Measurements from ENCODE around the gene DPEP3. TPM values are rescaled to one million over a fixed set of nuclear protein-coding genes. Genes with fewer than 3 reads are reported as not detected.

Gene DPEP3, protein sequence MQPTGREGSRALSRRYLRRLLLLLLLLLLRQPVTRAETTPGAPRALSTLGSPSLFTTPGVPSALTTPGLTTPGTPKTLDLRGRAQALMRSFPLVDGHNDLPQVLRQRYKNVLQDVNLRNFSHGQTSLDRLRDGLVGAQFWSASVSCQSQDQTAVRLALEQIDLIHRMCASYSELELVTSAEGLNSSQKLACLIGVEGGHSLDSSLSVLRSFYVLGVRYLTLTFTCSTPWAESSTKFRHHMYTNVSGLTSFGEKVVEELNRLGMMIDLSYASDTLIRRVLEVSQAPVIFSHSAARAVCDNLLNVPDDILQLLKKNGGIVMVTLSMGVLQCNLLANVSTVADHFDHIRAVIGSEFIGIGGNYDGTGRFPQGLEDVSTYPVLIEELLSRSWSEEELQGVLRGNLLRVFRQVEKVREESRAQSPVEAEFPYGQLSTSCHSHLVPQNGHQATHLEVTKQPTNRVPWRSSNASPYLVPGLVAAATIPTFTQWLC
- total RNA-seq, result 0.14 TPM
- polyA plus RNA-seq, result 0.23 TPM
- long read RNA-seq, donor 1, result 0 reads
- long read RNA-seq, donor 2, result 0 reads
- long read RNA-seq, donor 3, result 0 reads
- long read RNA-seq, donor 4, result 0 reads
- long read RNA-seq, donor 5, result 0 reads
- long read RNA-seq, donor 6, result 0 reads
- long read RNA-seq, donor 7, result 0 reads
- long read RNA-seq, donor 8, result 0 reads
- long read RNA-seq, donor 9, result 0 reads
- long read RNA-seq, donor 10, result 0 reads

DNA sequence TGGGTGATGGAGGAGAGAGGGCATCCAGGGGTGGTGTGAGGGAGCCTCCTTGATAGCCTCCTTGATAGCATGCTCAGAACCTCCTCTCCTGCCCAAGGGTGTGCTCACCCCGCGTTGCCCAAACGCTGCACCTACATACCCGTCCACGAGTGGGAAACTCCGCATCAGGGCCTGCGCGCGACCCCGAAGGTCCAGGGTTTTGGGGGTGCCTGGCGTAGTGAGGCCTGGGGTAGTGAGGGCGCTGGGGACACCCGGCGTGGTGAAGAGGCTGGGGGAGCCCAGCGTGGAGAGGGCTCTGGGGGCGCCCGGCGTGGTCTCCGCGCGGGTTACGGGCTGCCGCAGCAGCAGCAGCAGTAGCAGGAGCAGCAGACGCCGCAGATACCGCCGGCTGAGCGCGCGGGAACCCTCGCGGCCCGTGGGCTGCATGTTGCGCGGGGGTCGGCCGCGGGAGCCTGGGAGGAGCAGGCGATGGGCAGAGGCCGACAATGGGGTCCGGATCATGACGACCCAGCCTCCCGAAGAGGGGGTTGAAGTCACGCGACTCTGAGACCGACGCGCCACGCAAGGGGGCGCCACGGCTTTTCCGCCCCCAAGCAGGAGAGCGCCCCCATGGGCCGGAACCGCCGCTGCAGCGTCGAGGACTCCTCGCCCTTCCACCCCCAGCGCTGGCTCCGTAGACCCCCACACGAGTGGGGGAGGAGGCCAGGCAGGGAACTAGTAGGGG, at the start of gene DPEP3:
DPEP3 (minus strand) TSS at position 545 of the 724 bp plus-strand sequence; CDS start at position 426, 119 bp downstream.
- peaks cover 0 to 4% of the 10 kb centered on the region in 2 donors for H3K9me3 ChIP-seq (ENCODE audit: control insufficient read depth in 2 of 2, insufficient read depth in 1 of 2, low read length in 1 of 2)
- no peaks in the 10 kb centered on the region for H3K36me3 ChIP-seq (ENCODE audit: control insufficient read depth in 2 of 2, insufficient read depth in 2 of 2, low read length in 1 of 2)
- H3K27me3 ChIP-seq (ENCODE audit: control insufficient read depth in 2 of 2, insufficient read depth in 1 of 2, low read length in 1 of 2), result peaks cover 0 to 17% of the 10 kb centered on the region in 2 donors
- no peak within 1 kb of the TSS for H3K27ac ChIP-seq (ENCODE audit: low read depth in 1 of 2, low read length in 1 of 2)
- 75% methylated on average over 62 of the region's 62 CpGs for WGBS
- H3K4me1 ChIP-seq (ENCODE audit: control insufficient read depth in 2 of 2, insufficient read depth in 2 of 2, low read length in 2 of 2), result peaks cover 7 to 24% of the 10 kb centered on the region in 2 donors
- peak in 1 of 9 donors; percentile 28 for DNase-seq (ENCODE audit: low read depth in 6 of 9, low spot score in 9 of 9)
- H3K4me3 ChIP-seq (ENCODE audit: low read length in 2 of 2), result no peak within 1 kb of the TSS

DNA sequence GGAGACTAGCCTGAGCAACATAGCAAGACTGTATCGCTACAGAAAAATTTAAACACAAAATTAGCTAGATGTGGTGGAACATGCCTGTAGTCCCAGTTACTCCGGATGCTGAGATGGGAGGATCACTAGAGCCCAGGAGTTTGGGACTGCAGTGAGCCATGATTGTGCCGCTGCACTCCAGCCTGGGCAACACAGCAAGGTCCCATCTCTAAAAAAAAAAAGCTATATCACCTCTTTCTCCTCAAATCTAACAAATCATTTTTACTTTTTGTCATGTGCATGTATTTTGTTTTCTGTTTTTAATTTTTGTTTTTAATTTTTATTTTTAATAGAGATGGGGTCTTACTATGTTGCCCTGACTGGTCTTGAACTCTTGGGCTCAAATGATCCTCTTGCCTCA, 48.7 kb upstream of the DPEP3 start:
- no peaks in the 10 kb centered on the region for H3K9me3 ChIP-seq (ENCODE audit: control insufficient read depth in 2 of 2, insufficient read depth in 1 of 2, low read length in 1 of 2)
- DNase-seq (ENCODE audit: low read depth in 6 of 9, low spot score in 9 of 9), result no peak
- H3K27ac ChIP-seq (ENCODE audit: low read depth in 1 of 2, low read length in 1 of 2), result no peak overlapping the region
- H3K4me3 ChIP-seq (ENCODE audit: low read length in 2 of 2), result no peak overlapping the region
- peaks cover 19 to 37% of the 10 kb centered on the region in 2 donors for H3K36me3 ChIP-seq (ENCODE audit: control insufficient read depth in 2 of 2, insufficient read depth in 2 of 2, low read length in 1 of 2)
- H3K27me3 ChIP-seq (ENCODE audit: control insufficient read depth in 2 of 2, insufficient read depth in 1 of 2, low read length in 1 of 2), result no peaks in the 10 kb centered on the region
- peaks cover 2 to 7% of the 10 kb centered on the region in 2 donors for H3K4me1 ChIP-seq (ENCODE audit: control insufficient read depth in 2 of 2, insufficient read depth in 2 of 2, low read length in 2 of 2)
- WGBS, result over 99% methylated on average over 3 of the region's 3 CpGs

DNA sequence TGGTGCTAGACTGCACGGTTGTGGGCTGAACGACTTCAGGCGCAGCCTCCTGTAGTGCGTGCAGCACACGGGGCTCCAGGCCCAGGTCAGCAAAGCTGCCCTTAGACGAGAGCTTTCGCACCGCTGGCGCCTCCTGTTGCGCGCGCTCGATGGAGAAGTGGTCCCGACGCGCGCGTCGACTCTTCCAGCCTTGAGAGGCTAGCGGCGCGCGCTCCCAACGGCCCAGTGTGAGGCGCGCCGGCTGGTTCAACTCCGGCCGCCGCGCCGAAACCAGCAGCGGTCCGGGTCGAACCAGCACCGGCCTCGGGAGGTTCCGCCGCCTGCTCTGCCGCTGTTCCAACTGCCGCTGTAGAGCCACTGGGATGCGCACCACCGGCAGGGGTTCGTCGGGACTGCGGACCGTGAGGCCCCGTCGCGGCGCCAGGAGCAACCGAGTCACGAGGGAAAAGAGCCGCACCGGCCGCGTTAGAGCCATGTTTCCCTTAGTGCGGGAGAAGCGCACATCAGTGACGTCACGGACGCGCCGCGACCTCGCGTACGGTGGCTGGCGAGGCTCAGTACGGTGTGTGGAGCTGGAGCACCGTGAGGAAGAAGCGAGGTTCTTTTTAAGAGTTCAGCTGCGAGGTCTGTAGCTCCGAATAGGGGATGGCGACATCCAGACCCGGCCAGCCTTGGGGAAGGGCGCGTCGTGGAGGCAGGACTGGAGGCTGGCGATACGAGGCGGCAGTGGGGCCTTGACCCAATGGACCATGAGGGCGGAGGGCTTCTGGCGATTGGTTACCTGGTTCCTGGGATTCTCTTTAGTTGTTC, 42.6 kb upstream of the DPEP3 start, which contains the start of the genes DDX28 and DUS2:
DDX28 (minus strand) TSS at position 505 of the 810 bp plus-strand sequence; CDS start at position 475, 30 bp downstream.
DUS2 (plus strand) TSS at position 557 of the 810 bp plus-strand sequence. CDS start 14,740 bp downstream, outside the sequence.
- peak; percentile 88 to 97 (median 93) for DNase-seq (ENCODE audit: low read depth in 6 of 9, low spot score in 9 of 9)
- H3K9me3 ChIP-seq (ENCODE audit: control insufficient read depth in 2 of 2, insufficient read depth in 1 of 2, low read length in 1 of 2), result no peaks in the 10 kb centered on the region
- H3K4me3 ChIP-seq (ENCODE audit: low read length in 2 of 2), result peak within 1 kb of the TSS; percentile 79 to 99
- H3K4me1 ChIP-seq (ENCODE audit: control insufficient read depth in 2 of 2, insufficient read depth in 2 of 2, low read length in 2 of 2), result peaks cover 9 to 27% of the 10 kb centered on the region in 2 donors
- H3K36me3 ChIP-seq (ENCODE audit: control insufficient read depth in 2 of 2, insufficient read depth in 2 of 2, low read length in 1 of 2), result peaks cover 6 to 27% of the 10 kb centered on the region in 2 donors
- no peaks in the 10 kb centered on the region for H3K27me3 ChIP-seq (ENCODE audit: control insufficient read depth in 2 of 2, insufficient read depth in 1 of 2, low read length in 1 of 2)
- under 1% methylated on average over 84 of the region's 84 CpGs for WGBS
- peak within 1 kb of the TSS; percentile 79 to 82 for H3K27ac ChIP-seq (ENCODE audit: low read depth in 1 of 2, low read length in 1 of 2)

DNA sequence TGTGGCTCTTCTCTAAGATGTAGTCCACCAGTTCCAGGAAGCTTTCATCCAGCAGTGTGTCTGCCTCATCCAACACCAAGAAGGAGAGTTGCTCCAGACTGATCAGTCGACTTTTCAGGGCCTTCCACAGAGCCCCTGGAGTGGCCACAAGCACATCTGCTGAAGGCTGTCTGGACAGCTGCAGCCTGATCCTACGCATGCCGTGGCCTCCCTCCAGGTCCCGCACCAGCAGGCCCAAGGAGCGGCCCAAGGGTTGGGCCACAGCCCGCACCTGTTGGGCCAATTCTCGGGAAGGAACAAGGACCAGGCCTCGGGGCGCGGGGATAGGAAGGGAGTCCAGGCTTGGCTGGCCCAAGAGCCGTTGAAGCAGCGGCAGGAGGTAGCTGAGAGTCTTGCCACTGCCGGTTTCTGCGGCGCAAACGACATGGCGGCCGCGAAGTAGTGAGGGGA, 42.0 kb upstream of the DPEP3 start:
- 19% methylated on average over 19 of the region's 19 CpGs for WGBS
- H3K27ac ChIP-seq (ENCODE audit: low read depth in 1 of 2, low read length in 1 of 2), result peak overlapping the region; percentile 46 to 79
- no peaks in the 10 kb centered on the region for H3K27me3 ChIP-seq (ENCODE audit: control insufficient read depth in 2 of 2, insufficient read depth in 1 of 2, low read length in 1 of 2)
- H3K4me3 ChIP-seq (ENCODE audit: low read length in 2 of 2), result peak overlapping the region; percentile 79 to 99
- no peaks in the 10 kb centered on the region for H3K9me3 ChIP-seq (ENCODE audit: control insufficient read depth in 2 of 2, insufficient read depth in 1 of 2, low read length in 1 of 2)
- H3K36me3 ChIP-seq (ENCODE audit: control insufficient read depth in 2 of 2, insufficient read depth in 2 of 2, low read length in 1 of 2), result peaks cover 0 to 23% of the 10 kb centered on the region in 2 donors
- no peak for DNase-seq (ENCODE audit: low read depth in 6 of 9, low spot score in 9 of 9)
- peaks cover 9 to 23% of the 10 kb centered on the region in 2 donors for H3K4me1 ChIP-seq (ENCODE audit: control insufficient read depth in 2 of 2, insufficient read depth in 2 of 2, low read length in 2 of 2)

DNA sequence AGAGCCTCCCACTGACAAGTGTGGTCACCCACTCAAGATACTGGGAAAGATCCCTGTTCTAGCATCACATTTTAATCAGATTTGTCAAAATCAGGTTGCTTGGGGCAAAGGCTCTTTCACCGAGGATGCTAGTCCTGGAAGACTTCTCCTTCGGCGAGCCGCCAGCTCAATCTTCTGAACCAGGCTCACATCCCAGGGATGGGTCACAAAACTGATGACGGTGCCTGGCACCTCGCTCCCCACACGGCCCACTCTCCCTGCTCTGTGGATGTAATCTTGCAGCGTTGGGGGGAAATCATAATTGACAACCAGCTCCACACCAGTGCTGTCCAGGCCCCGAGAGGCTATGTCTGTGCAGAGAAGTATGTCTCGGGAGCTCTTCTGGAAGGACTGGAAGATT, 41.2 kb upstream of the DPEP3 start:
- over 99% methylated on average over 10 of the region's 10 CpGs for WGBS
- Histone ChIP-seq H3K4me3 (ENCODE audit: low read length in 2 of 2) (no peak overlapping the region), H3K4me1 (ENCODE audit: control insufficient read depth in 2 of 2, insufficient read depth in 2 of 2, low read length in 2 of 2) (peaks cover 9 to 23% of the 10 kb centered on the region in 2 donors)

DNA sequence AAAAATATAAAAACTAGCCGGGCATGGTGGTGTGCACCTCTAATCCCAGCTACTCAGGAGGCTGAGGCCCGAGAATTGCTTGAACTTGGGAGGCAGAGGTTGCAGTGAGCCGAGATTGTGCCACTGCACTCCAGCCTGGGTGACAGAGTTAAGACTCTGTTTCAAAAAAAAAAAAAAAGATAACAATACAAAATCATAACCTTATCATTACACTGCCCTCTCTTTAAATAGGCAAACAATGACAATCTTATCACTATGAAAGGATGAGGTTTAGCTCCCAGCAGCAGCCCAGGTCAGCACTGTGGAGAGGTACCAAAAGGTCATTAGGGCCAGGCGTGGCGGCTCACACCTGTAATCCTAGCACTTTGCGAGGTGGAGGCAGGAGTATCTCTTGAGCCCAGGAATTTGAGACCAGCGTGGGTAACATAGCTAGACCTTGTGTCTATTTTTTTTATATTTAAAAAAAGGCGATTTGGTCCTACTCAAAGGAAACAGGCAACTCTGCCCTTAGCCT, 38.9 kb upstream of the DPEP3 start:
- Histone ChIP-seq H3K4me1 (ENCODE audit: control insufficient read depth in 2 of 2, insufficient read depth in 2 of 2, low read length in 2 of 2) (peaks cover 9 to 22% of the 10 kb centered on the region in 2 donors), H3K4me3 (ENCODE audit: low read length in 2 of 2) (no peak overlapping the region), H3K9me3 (ENCODE audit: control insufficient read depth in 2 of 2, insufficient read depth in 1 of 2, low read length in 1 of 2) (no peaks in the 10 kb centered on the region), H3K36me3 (ENCODE audit: control insufficient read depth in 2 of 2, insufficient read depth in 2 of 2, low read length in 1 of 2) (peaks cover 0 to 9% of the 10 kb centered on the region in 2 donors), H3K27me3 (ENCODE audit: control insufficient read depth in 2 of 2, insufficient read depth in 1 of 2, low read length in 1 of 2) (no peaks in the 10 kb centered on the region), H3K27ac (ENCODE audit: low read depth in 1 of 2, low read length in 1 of 2) (no peak overlapping the region)
- no peak for DNase-seq (ENCODE audit: low read depth in 6 of 9, low spot score in 9 of 9)
- 94% methylated on average over 8 of the region's 8 CpGs for WGBS

More for the DNA sequence above, 41.2 kb upstream of the DPEP3 start:
- no peaks in the 10 kb centered on the region for H3K27me3 ChIP-seq (ENCODE audit: control insufficient read depth in 2 of 2, insufficient read depth in 1 of 2, low read length in 1 of 2)
- peaks cover 0 to 18% of the 10 kb centered on the region in 2 donors for H3K36me3 ChIP-seq (ENCODE audit: control insufficient read depth in 2 of 2, insufficient read depth in 2 of 2, low read length in 1 of 2)
- H3K27ac ChIP-seq (ENCODE audit: low read depth in 1 of 2, low read length in 1 of 2), result no peak overlapping the region
- H3K9me3 ChIP-seq (ENCODE audit: control insufficient read depth in 2 of 2, insufficient read depth in 1 of 2, low read length in 1 of 2), result no peaks in the 10 kb centered on the region
- no peak for DNase-seq (ENCODE audit: low read depth in 6 of 9, low spot score in 9 of 9)

DNA sequence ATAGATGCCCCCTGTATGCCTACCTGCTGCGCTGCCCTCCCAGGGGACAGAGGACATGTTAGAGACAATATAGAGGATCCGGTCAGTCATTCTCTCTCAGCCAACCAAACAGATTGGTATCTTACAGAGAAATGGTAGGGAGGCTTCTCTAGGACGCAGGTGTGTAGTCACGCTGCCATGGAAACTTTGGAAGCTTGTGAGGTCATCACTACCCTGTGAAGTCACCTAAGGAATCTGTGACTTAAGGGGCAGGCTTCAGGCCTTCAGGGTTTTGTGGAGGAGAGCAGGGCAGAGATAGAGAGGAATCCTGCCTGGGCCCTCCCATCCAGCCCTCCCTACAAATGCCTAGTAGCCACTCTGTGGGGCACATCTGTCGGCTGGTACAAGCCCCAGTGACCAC, 35.4 kb upstream of the DPEP3 start, which contains the start of gene DPEP2NB:
DPEP2NB (minus strand) TSS at position 231 of the 400 bp plus-strand sequence; CDS start at position 90, 141 bp downstream.
- no peak within 1 kb of the TSS for H3K27ac ChIP-seq (ENCODE audit: low read depth in 1 of 2, low read length in 1 of 2)
- no peaks in the 10 kb centered on the region for H3K27me3 ChIP-seq (ENCODE audit: control insufficient read depth in 2 of 2, insufficient read depth in 1 of 2, low read length in 1 of 2)

DNA sequence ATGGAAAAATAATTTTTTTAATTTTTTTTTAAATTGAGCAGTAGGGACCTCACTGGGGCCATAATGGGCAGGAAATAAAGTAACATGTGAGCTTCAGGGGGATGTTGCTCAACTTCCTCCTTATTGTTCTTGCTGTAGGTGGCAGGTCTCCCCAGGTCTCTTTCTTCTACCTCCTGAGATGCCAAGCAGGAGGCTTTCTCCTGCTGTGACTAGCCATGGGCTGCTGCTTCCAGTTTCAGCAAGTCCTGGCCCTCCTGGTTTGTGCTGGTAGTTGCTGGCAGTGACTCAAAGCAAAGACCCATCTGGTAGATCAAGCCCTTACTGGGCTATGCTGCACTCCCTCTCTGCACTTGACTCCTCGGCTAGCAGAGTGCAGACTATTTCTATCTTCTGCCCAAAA, 33.1 kb upstream of the DPEP3 start:
- Histone ChIP-seq H3K4me3 (ENCODE audit: low read length in 2 of 2) (no peak overlapping the region), H3K4me1 (ENCODE audit: control insufficient read depth in 2 of 2, insufficient read depth in 2 of 2, low read length in 2 of 2) (peaks cover 0 to 9% of the 10 kb centered on the region in 2 donors), H3K9me3 (ENCODE audit: control insufficient read depth in 2 of 2, insufficient read depth in 1 of 2, low read length in 1 of 2) (no peaks in the 10 kb centered on the region), H3K36me3 (ENCODE audit: control insufficient read depth in 2 of 2, insufficient read depth in 2 of 2, low read length in 1 of 2) (no peaks in the 10 kb centered on the region), H3K27ac (ENCODE audit: low read depth in 1 of 2, low read length in 1 of 2) (no peak overlapping the region), H3K27me3 (ENCODE audit: control insufficient read depth in 2 of 2, insufficient read depth in 1 of 2, low read length in 1 of 2) (no peaks in the 10 kb centered on the region)
- 73% methylated on average over 1 of the region's 1 CpG for WGBS
- peak in 1 of 9 donors; percentile 23 for DNase-seq (ENCODE audit: low read depth in 6 of 9, low spot score in 9 of 9)

More for the DNA sequence above, 35.4 kb upstream of the DPEP3 start, which contains the start of gene DPEP2NB:
- Histone ChIP-seq H3K36me3 (ENCODE audit: control insufficient read depth in 2 of 2, insufficient read depth in 2 of 2, low read length in 1 of 2) (no peaks in the 10 kb centered on the region), H3K9me3 (ENCODE audit: control insufficient read depth in 2 of 2, insufficient read depth in 1 of 2, low read length in 1 of 2) (no peaks in the 10 kb centered on the region), H3K4me1 (ENCODE audit: control insufficient read depth in 2 of 2, insufficient read depth in 2 of 2, low read length in 2 of 2) (peaks cover 0 to 9% of the 10 kb centered on the region in 2 donors), H3K4me3 (ENCODE audit: low read length in 2 of 2) (no peak within 1 kb of the TSS)
- no peak for DNase-seq (ENCODE audit: low read depth in 6 of 9, low spot score in 9 of 9)
- WGBS, result 97% methylated on average over 5 of the region's 5 CpGs
